Activated B cell treated with CpG ODN at 0.5 μM for 24 hours (primary cell): ENCODE data around the gene TRPV2. TPM values are rescaled to one million over a fixed set of nuclear protein-coding genes. Genes with fewer than 3 reads are reported as not detected.

Experiments
- ATAC-seq: fragments of 200-7000 bp; cut with Tn5 transposase; one replicate; pipeline ENCODE4 v1.10.0; 2021; ENCODE audit warnings: low read depth, mild to moderate bottlenecking, moderate library complexity
- CTCF ChIA-PET: fragments of 350-600 bp; sonication (Branson Sonifier 250); formaldehyde crosslinking; loops from one replicate; lab custom pipeline; 2021; ENCODE audit warnings: antibody characterized with exemption; lab: Charles Lee
- POLR2A ChIA-PET: fragments of 350-600 bp; sonication (Branson Sonifier 250); formaldehyde crosslinking; loops from one replicate; lab custom pipeline; 2021; ENCODE audit warnings: antibody characterized with exemption; lab: Charles Lee
- DNase-seq: peaks from one replicate; pipeline ENCODE4 v3.0.0; 2022
- H3K27ac Mint-ChIP-seq: one replicate; pipeline ENCODE4 v1.8.0; 2020; ENCODE audit warnings: mixed read lengths
- H3K27me3 Mint-ChIP-seq: one replicate; pipeline ENCODE4 v1.8.0; 2021; ENCODE audit warnings: mixed read lengths
- H3K36me3 Mint-ChIP-seq: one replicate; pipeline ENCODE4 v1.8.0; 2021; ENCODE audit warnings: low read depth, mixed read lengths
- H3K4me1 Mint-ChIP-seq: one replicate; pipeline ENCODE4 v1.8.0; 2021; ENCODE audit warnings: mixed read lengths
- H3K4me3 Mint-ChIP-seq: one replicate; pipeline ENCODE4 v1.8.0; 2020; ENCODE audit warnings: mild to moderate bottlenecking, mixed read lengths
- H3K9me3 Mint-ChIP-seq: one replicate; pipeline ENCODE4 v1.8.0; 2020; ENCODE audit warnings: mixed read lengths
- intact Hi-C: fragments of 100-400 bp; cut with micrococcal nuclease; formaldehyde crosslinking; loops from one replicate; pipeline ENCODE4 v1.15.1; 2024
- total RNA-seq: library from RNA; stranded (reverse); gene quantifications from 2 replicates; pipeline ENCODE4 v1.2.3, GENCODE V29; 2022
- TF ChIP-seq, protein P1 (sequence below): fragments of 200-600 bp; IDR thresholded peaks from one replicate; pipeline ENCODE4 v1.8.0; 2022; ENCODE audit warnings: antibody characterized with exemption, mild to moderate bottlenecking

Gene TRPV2
- total RNA-seq, 1 donor from 2014 or later = 65.8 TPM

GRCh38 chr17:16475179-16475704 lies 59.9 kb downstream of the TRPV2 start:
- H3K4me1 Mint-ChIP-seq = no peaks in the 10 kb centered on the region
- H3K27ac Mint-ChIP-seq = no peak overlapping the region
- no peak overlapping the region for H3K4me3 Mint-ChIP-seq
- DNase-seq (no peak), ATAC-seq (no peak)
- no peaks in the 10 kb centered on the region for H3K36me3 Mint-ChIP-seq
- ChIA-PET POLR2A (no interaction called here), CTCF (no interaction called here)
- no peaks in the 10 kb centered on the region for H3K9me3 Mint-ChIP-seq
- intact Hi-C loops = no loop called here
- TF ChIP-seq, protein P1, sequence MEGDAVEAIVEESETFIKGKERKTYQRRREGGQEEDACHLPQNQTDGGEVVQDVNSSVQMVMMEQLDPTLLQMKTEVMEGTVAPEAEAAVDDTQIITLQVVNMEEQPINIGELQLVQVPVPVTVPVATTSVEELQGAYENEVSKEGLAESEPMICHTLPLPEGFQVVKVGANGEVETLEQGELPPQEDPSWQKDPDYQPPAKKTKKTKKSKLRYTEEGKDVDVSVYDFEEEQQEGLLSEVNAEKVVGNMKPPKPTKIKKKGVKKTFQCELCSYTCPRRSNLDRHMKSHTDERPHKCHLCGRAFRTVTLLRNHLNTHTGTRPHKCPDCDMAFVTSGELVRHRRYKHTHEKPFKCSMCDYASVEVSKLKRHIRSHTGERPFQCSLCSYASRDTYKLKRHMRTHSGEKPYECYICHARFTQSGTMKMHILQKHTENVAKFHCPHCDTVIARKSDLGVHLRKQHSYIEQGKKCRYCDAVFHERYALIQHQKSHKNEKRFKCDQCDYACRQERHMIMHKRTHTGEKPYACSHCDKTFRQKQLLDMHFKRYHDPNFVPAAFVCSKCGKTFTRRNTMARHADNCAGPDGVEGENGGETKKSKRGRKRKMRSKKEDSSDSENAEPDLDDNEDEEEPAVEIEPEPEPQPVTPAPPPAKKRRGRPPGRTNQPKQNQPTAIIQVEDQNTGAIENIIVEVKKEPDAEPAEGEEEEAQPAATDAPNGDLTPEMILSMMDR = no peak
- H3K27me3 Mint-ChIP-seq = no peaks in the 10 kb centered on the region

DNA sequence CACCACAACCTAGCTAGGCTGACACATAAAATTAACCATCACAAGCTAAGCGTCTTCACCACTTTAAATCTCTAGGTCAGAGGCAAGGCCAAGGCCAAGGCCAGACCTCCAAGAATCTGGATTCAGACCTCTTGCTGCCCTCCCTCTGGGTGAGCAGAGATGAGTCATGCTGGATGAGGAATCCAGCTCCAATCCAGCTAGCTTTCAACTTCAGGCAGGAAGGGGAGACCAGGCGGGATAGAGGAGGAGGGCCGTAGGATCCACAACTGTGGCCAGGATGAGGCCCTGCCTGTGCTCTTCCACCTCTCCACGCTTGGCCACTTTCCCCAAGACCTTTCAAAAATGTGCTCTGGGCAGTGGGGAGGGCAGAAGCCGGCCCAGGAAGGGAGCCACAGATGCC lies 61.9 kb downstream of the TRPV2 start:
- Mint-ChIP-seq H3K9me3 (no peaks in the 10 kb centered on the region), H3K4me1 (no peaks in the 10 kb centered on the region), H3K36me3 (no peaks in the 10 kb centered on the region), H3K4me3 (no peak overlapping the region), H3K27me3 (no peaks in the 10 kb centered on the region), H3K27ac (no peak overlapping the region)
- TF ChIP-seq, protein P1 = no peak
- POLR2A ChIA-PET = no interaction called here
- intact Hi-C loops = no loop called here
- CTCF ChIA-PET = no interaction called here
- DNase-seq (no peak), ATAC-seq (no peak)

DNA sequence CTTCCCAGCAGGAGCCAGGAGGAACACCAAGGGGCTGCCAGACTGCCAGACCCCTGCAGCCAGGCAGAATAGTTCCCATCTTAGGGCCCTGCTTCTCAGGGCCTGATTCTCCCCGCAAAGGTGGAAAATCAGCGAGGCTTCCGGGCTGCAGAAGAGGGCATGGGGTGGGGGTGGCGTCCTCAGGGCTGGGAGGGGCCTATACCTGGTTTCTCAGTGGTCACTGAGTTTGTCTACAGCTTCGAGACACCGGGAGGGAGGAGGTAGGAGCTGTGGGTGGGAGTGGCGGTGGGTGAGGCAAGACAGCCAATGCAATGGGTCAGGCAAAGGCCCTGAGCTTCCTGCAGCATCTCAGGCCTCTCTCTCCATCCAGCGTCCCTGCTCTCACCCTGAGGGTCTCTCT lies 62.3 kb downstream of the TRPV2 start:
- no peaks in the 10 kb centered on the region for H3K36me3 Mint-ChIP-seq
- H3K9me3 Mint-ChIP-seq = no peaks in the 10 kb centered on the region
- H3K4me1 Mint-ChIP-seq = no peaks in the 10 kb centered on the region
- intact Hi-C loops = no loop called here
- TF ChIP-seq, protein P1 = no peak
- H3K27me3 Mint-ChIP-seq = no peaks in the 10 kb centered on the region
- ATAC-seq (no peak), DNase-seq (no peak)
- no peak overlapping the region for H3K4me3 Mint-ChIP-seq
- no peak overlapping the region for H3K27ac Mint-ChIP-seq
- POLR2A ChIA-PET = no interaction called here
- CTCF ChIA-PET = no interaction called here

- POLR2A ChIA-PET = interaction anchor here (0.5 kb wide), 1 partner anchor 49 kb away, joined by 3 read pairs; no protein-coding TSS in a partner anchor
- H3K4me1 Mint-ChIP-seq = no peaks in the 10 kb centered on the region
- no peak for ATAC-seq
- H3K4me3 Mint-ChIP-seq = no peak overlapping the region
- H3K9me3 Mint-ChIP-seq = no peaks in the 10 kb centered on the region
- DNase-seq = no peak
- TF ChIP-seq, protein P1 = no peak
- CTCF ChIA-PET = no interaction called here
- intact Hi-C loops = no loop called here
- no peak overlapping the region for H3K27ac Mint-ChIP-seq
- no peaks in the 10 kb centered on the region for H3K36me3 Mint-ChIP-seq
- H3K27me3 Mint-ChIP-seq = no peaks in the 10 kb centered on the region
These were observed 63.3 kb downstream of the TRPV2 start for GRCh38 chr17:16478649-16479048.

GRCh38 chr17:16479264-16479663 lies 63.9 kb downstream of the TRPV2 start:
- intact Hi-C loops = no loop called here
- DNase-seq = no peak
- no peaks in the 10 kb centered on the region for H3K4me1 Mint-ChIP-seq
- ATAC-seq = no peak
- H3K36me3 Mint-ChIP-seq = no peaks in the 10 kb centered on the region
- H3K27me3 Mint-ChIP-seq = no peaks in the 10 kb centered on the region
- POLR2A ChIA-PET = no interaction called here
- H3K9me3 Mint-ChIP-seq = no peaks in the 10 kb centered on the region
- H3K27ac Mint-ChIP-seq = no peak overlapping the region
- TF ChIP-seq, protein P1 = no peak
- H3K4me3 Mint-ChIP-seq = no peak overlapping the region
- CTCF ChIA-PET = no interaction called here
